UCSD-AML1 (cell line): ENCODE data around the gene THSD7B.

Source experiments
- DNase-seq: peaks from one replicate; lab custom pipeline; 2025; ENCODE audit not compliant: unreplicated experiment; lab: John Stamatoyannopoulos, UW

Gene THSD7B

DNA sequence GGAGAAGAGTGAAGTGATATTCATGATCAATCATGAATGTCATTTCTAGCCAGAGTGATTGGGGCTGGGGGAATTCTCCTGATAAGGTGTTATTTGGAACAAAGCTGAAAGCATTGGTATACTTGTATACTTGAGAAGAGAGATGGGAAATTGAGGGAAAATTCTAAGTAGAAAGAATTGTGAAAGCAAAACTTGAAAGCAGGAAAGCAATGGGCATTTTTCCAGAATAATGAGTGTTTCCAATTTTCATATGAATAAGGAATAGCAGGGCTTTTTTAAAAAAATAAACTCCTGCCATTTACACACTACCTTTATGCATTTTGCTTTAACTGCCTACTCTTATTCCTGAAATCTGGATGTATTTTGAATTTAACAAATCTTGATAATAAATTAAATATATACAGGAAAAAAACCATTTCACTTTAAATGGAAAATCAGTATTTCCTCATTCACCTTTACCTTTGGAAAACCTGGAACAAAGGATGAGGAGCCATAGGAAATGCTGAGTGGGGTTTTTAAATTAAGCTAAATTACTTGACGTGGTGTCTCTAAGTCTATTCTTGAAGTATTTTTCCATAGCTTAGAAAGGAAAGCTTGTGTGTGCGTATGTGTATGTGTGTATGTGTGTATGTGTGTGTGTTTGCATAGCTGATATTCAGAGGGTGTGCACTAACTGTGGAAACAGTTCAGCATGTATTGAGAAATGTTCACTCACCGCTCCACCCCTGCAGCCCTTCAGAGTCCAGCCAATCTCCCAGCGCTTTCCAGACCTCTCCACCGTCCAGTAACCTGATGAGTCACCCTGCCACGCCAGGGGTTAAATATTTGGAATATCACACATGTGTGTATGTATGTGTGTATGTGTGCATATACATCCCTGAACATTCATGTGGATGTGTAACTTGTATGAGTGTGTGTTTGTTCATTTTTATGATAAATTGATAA lies 427.3 kb downstream of the THSD7B start:
- no peak for DNase-seq

DNA sequence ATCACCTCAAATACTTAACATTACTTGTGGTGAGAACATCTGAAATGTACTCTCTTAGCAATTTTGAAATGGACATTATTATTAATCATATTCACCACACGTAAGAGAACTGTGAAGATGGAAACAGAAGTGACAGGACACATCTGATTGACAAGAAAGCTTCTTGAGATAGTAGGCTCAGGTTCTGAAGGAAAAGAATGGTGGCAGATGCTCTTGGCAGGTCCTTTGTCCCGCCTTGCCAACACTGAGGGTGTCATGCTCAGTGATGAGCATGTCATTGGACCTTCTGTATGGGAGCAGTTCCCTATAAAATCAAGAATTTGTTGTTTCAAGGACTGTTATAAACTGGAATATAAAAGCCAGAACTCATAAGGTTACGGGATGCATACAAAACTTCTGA lies 428.1 kb downstream of the THSD7B start:
- DNase-seq, result no peak

DNA sequence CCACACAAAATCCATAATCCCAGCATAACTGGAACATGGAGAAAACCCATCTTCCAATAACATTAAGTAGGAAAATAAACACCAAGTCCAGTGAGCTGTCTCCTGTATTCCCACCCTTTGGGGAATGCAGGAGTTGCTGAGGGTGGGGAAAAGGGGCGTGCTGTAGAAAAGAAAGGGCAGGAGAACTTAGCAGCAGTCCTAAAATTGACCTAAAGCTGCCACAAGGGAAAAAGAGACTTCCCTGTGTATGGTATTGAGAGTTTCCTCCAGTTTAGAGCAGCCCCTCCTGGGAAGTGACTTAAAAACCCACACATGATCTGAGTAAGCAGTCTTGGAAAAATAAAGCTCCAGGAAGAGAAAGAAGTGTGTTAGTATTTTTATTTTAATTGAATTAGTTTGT lies 428.8 kb downstream of the THSD7B start:
- no peak for DNase-seq

DNA sequence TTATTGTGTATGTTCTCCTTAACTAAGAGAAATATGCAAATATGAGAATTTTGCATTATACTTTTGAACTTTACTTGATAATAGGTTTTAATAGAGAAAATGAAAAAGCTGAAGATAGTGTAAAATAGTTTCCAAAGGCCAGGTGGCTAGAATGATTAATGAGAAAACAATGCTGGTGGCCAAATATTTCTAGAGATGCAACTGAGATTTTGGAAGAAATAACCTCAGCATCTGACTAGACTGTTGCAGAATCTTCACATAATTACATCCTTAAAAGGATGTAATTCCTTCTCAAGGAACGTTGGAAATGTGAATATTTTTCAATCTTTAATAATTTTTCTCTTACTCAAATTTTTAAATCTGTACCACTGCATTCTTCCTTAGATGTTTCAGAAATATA lies 434.4 kb downstream of the THSD7B start:
- DNase-seq, result no peak

DNA sequence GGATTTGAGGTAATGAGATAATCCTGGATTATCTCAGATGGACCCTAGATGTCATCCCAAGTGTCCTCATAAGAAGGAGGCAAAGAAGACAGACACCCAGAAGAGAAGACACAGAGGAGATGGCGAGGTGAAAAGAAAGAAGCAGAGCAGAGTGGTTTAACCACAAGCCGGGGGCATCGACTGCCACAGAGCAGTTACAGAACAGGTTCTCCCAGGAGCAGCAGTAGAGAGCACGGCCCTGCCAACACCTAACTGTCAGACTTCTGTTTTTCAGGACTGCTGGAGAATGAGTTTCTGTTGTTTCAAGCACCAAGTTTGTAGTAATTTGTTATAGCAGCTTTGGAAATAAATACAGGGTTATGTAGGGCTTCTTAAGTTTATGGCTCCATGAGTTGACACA lies 437.0 kb downstream of the THSD7B start:
- no peak for DNase-seq

DNA sequence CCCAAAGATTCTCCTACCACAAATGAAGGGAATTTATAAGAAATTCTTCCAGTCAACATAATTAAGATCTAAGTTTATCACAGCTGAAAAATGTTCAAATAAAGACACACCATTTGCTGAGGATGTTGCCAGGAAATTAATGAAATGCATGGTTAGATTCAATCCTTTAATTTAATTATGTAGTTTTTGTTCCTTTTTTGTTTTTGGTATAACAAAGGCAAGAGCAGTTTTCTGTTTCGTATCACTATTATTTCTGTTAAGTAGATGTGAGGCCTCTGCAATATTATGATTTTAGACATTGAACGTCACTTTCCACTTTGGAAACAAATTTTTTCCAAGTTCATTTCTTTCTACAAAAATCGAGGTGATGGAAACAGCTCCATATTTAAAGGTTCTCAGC lies 440.0 kb downstream of the THSD7B start:
- no peak for DNase-seq

DNA sequence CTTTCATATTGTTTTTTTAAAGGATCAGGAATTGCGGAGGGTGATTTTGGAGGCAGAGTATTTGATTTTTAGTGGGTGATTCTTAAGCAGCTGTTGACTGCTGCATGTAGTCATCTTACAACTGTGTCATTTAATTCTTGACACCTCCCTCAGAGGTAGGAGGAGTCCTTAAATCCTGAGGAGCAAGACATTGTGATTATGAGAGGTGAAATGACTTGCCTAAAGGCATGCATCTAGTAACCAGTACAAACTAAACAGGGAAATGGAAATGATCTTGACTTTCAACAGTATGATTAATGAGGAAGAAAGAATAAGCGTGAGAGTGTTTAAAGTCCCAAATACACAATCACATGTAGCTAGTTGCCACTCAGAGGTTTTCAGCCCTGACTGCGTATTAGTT lies 440.7 kb downstream of the THSD7B start:
- DNase-seq, result no peak

DNA sequence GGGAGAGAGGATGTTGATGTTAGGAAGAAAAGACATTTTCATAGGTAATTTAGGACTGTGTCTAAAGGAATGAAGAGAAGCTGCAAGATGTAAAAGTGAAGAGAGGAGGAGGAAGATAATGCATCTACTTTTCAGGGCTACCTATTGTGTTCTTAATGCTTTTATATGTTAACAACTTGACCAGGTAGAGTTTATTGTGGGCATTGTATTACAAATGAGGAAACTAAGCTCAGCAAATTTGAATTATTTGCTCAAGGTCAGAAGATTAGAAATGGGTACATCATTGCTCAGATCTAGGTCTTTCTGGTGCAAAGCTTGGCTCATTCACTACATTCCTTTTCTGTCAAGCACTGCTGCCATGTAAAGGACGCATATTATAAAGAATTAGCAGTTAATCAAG lies 441.7 kb downstream of the THSD7B start:
- DNase-seq, result no peak

DNA sequence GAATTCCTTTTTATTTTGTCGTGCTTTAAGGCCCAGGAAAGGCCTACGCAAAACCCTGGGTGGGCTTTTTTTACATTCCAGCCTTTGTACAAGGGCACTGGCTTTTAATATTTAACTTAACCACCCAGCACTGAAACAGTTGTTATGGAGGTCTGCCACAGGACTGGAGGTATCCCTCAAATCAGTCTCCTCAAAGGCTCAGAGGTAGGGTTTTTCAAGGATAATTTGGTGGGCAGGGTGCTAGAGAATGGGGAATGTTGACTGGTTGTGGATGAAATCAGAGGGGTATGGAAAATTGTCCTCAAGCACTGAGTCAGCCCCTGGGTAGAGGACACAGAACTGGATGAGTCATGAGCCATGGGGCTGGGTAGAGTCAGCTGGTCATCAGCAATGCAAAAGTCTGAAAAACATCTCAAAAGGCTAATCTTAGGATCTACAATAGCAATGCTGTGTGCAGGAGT lies 443.1 kb downstream of the THSD7B start:
- no peak for DNase-seq

DNA sequence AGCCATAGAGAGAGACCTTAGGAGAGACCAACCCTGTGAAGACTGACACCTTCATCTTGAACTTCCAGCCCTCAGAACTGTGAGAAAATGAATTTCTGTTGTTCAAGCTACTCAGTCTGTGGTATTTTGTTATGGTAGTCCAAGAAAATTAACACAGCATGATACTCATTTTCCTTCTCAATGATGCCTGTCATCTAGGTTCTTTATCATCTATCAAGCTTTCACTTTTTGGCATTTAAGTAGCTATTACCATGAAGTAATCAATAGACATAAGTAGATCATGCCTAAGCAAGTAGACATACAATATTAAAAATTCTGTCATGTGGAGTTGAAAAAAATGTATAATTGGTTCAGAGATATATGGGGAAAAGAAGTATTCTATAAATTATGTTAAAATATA lies 444.7 kb downstream of the THSD7B start:
- DNase-seq, result no peak

DNA sequence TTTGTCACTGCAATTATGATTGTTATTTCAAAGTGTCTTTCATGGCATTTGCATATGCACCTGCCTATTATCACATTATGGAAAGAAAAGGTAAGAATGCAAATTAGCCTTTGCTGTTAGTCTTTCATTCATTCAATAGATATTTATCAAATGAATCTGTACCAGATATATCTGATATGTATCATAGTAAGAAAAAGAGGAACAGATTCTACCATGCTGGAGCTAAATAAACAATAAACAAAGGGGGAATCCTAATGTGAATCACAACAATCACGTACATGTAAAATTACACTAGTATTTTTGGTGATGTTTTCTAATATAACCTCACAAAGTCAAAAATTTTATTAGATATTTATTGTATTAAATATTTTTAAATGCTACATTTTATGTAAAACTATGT lies 446.4 kb downstream of the THSD7B start:
- DNase-seq, result no peak

DNA sequence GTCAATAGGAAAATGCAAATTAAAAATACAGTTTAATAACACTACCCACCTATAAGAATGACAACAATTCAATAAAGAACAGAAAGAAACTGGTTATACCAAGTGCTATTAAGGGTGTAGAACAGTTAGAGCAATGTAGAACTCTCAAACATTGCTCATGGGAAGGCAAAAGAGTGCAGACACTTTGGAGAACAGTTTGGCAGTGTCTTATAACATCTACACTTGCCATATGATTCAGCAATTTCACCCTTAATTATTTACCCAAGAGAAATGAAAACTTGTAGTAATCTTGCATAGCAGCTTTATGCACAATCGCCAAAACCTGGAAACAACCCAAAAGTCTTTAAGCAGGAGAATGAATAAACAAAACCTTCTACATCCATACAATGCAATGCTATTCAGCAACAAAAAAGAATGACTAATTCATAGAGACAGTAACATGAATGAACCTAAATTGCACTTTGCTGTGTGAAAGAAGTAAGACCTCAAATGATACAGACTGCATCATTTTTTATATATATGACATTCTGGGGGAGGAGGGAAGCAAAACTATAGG lies 455.2 kb downstream of the THSD7B start:
- no peak for DNase-seq

DNA sequence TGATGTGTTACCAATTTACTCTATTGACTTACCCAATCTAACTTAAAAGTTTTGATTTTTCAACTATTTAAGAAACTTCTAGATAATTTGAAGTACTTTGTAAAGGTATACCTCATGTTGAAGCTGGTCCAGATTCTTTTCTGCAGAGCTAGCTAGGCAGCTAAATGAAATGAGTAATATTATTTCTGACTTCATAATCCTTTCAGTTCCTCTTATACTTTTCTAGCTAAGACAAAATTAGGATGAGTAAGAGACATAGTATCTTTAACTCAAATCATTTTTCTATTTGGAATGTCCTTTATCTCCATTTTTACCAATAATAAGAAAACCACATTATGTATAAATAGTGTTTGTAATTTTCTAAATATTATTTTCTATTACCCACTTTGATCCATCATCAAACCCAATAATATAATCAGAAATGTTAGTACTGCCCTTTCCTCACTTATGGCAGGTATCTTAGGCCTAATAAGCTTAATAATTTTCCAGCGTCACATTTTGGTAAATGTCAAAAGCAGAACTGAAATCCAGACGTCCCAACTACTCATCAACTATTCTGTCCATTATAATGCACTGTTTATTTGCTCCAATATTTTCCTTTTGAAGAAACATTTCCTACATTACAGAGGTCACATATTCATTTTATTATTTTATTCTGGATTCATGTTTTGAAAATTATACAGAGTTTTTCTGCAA lies 456.6 kb downstream of the THSD7B start:
- DNase-seq, result no peak

DNA sequence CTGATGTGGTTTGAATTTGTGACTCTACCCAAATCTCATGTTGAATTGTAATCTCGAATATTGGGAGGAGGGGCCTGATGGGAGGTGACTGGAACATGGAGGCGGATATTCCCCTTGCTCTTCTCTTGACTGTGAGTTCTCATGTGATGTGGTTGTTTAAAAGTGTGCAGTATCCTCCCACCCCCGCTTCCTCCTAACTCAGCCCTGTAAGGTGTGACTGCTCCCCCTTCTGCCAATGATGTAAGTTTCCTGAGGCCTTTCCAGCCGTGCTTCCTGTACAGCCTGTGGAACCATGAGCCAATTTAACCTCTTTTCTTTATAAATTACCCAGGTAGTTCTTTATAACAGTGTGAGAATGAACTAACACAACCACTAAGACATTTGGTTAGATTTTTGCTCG lies 458.4 kb downstream of the THSD7B start:
- DNase-seq, result no peak

DNA sequence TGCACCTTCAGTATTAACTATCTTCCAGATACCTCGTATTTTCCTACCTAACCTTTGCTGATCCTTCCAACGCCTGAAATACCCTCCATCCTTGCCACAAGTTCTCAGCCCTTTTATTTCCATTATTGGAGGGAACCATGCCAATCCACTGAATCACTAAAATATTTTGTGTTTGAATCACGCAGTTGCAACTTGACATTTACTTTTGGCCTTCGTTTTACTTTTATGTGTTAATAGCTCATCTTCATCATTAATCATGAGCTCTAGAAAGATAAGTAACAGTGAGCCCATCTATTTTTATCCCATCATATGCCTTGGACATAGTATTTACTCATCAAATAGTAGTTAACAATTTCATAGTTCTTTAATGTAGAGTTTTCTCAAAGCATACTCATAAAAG lies 463.2 kb downstream of the THSD7B start:
- DNase-seq, result no peak

DNA sequence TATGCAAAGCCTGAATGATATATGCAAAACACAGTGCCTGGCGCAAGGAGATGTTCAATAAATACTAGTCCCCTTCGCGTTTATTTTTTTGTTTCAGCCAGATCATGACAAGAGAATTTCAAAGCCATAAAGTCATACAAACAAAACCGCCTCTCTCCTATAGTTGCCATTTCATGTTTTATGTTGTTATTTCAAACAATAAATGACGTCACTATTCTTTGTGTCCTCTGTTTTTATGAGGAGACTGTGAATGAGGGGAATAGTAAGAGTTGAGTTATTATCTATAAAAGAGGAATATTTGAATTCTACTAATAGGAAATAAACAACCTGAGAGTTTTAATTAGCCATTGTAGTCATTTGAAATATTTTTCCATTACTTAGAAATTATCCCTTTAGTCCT lies 464.5 kb downstream of the THSD7B start:
- no peak for DNase-seq

DNA sequence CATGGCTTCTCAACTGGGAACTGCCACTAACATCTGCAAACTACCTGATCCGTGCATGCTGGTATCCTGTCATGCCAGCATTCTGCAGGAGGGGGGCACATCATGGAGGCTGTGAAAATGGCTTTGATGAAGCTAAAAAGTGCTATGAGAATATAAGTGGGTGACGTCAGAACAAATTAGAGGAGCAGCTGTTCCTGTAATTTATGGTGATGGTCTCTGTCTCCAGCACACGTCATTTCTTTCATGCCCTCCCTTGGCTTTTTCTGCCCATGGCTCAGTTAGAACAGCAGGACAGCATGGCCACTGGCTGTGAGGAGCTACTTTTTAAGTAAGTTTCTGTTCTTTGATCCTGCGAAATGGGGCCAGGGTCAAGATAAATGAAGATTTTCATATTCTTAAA lies 466.3 kb downstream of the THSD7B start:
- DNase-seq, result no peak

DNA sequence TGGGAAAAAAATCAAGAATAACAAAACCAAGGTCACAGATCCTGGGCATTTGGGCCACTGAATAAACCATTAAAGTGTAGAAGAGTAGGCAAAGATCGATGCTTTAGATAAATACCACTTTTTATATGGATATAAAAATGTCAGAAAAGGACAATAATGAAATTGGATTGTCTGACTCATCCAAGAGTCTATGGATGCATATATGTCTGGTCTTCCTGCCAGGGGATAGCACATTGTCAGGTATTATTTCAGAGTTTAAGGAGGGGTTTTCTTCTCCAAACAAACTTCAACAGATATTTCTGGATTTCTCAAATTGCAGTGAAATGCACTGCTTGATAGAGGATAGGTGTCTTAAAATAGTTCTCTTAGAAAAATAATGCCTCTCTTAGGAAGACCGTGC lies 466.7 kb downstream of the THSD7B start:
- DNase-seq, result no peak

DNA sequence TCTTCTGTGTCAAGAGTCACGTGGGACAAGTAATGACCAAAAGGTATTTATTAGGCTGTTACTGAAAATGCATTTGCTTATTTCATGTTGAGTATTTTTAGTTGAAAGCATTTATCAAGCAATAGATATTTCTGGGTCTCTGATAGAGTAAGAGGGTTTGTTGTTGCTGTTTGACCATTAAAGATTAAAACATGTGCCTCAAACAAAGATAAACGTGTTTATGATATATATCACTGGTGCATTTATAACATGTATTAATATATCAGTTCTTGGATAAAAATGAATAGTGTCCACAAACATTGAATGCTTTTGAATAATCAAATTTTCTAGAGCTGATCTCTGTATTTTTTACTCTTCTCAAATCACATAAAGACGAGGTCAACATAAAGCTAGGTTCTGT lies 467.7 kb downstream of the THSD7B start:
- DNase-seq, result no peak

DNA sequence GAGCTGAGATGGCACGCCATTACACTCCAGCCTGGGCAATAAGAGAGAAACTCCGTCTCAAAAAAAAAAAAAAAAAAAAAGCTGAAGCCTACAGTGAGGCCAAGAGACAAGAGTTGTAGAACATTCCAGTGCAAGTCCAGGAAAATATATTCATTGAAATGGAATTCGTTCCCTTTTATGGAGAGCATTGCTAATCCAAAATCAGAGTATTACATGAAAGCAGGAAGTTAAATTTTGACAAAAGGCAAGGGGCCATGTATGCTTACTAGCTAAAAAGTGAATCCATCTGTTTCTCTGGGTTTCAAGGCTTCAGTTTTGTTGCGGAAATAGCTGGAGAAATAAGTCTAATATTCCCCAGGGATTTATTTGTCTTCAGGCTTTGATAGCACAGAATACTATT lies 471.7 kb downstream of the THSD7B start:
- no peak for DNase-seq

DNA sequence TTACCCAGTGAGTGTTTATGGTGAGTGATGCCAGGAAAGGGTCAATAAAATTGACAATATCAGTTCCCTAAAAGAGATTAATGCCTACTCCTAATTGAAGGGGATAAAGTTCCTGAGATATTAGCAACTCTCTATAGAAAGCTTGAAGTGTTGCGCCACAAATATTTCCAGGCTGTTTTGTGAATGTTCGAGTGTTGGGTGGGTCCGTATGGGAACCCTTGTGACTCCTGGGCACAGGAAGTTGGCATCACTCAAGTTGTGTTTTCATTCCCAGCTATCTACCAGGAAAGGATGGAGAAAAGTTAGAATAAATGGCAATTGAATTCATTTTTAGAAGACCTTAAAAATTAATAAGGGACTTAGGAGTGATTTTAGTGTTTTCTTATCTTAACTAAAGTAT lies 472.7 kb downstream of the THSD7B start:
- no peak for DNase-seq

DNA sequence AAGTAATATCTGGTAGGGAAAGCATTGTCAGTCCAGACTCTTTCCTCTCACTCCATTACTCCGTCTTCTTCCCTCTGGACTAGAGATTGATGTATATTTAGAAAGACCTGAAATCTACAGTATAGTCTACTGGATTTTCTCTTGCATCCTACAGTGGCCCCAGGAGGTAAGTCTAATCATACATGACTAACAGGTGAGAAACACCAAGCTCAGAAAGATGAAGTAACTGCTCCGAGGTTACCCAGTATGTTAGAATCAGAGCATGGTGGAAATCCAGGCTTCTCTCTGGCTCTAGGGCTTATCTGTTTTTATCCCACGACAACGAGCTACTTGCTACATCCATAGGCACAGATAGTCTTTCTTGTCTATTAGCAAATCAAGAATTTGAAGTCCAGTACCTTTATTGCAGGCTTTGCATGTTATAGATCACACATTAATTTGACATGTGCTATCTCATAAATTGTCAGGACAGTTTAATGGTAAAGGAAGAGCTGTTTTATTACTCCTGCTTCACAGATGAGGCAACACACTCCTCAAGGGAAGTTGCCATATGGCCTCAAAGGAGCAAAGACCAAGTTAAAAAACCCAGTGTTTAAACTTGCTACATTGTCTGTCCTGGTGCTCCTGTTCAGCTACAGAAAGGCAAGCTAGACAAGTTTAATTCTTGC lies 484.3 kb downstream of the THSD7B start:
- no peak for DNase-seq
